Endodermal cell (in vitro differentiated cells): ENCODE measurements around the gene BLOC1S1. TPM values are rescaled to one million over a fixed set of nuclear protein-coding genes. Genes with fewer than 3 reads are reported as not detected.

Experiments used
- DNase-seq: peaks from one replicate; pipeline ENCODE4 v3.0.0-alpha.2; 2017
- H3K27ac ChIP-seq: 2 replicates; pipeline ENCODE4 v1.5.1; 2013; ENCODE audit warnings: mild to moderate bottlenecking, low read depth, low read length, moderate library complexity
- H3K27me3 ChIP-seq: 2 replicates; pipeline ENCODE4 v1.6.1; 2013; ENCODE audit warnings: mild to moderate bottlenecking, low read length, moderate library complexity; ENCODE audit not compliant: insufficient read depth, control insufficient read depth, poor library complexity, severe bottlenecking
- H3K36me3 ChIP-seq: 2 replicates; pipeline ENCODE4 v1.7.0; 2013; ENCODE audit warnings: mild to moderate bottlenecking, low read length, moderate library complexity; ENCODE audit not compliant: control insufficient read depth, insufficient read depth
- H3K4me1 ChIP-seq: one replicate; pipeline ENCODE4 v1.7.0; 2013; ENCODE audit warnings: low read length; ENCODE audit not compliant: control insufficient read depth, insufficient read depth
- H3K4me3 ChIP-seq: 2 replicates; pipeline ENCODE4 v1.5.1; 2013; ENCODE audit warnings: mild to moderate bottlenecking, low read length, moderate library complexity
- H3K9ac ChIP-seq: 2 replicates; pipeline ENCODE4 v1.6.1; 2013; ENCODE audit warnings: mild to moderate bottlenecking, low read length, moderate library complexity; ENCODE audit not compliant: poor library complexity, severe bottlenecking; ENCODE audit errors: extremely low read depth
- H3K9me3 ChIP-seq: 2 replicates; pipeline ENCODE4 v1.6.1; 2013; ENCODE audit warnings: mild to moderate bottlenecking, low read length, moderate library complexity; ENCODE audit not compliant: control insufficient read depth
- H3K27ac Mint-ChIP-seq: 2 replicates; pipeline ENCODE4 v1.8.0; 2020; ENCODE audit warnings: mixed read lengths
- H3K27me3 Mint-ChIP-seq: 2 replicates; pipeline ENCODE4 v1.8.0; 2021; ENCODE audit warnings: mild to moderate bottlenecking, mixed read lengths; ENCODE audit not compliant: insufficient read depth
- H3K36me3 Mint-ChIP-seq: 2 replicates; pipeline ENCODE4 v1.8.0; 2020; ENCODE audit warnings: low read depth, mixed read lengths
- H3K4me1 Mint-ChIP-seq: 2 replicates; pipeline ENCODE4 v1.8.0; 2020; ENCODE audit warnings: mixed read lengths
- H3K4me3 Mint-ChIP-seq: 2 replicates; pipeline ENCODE4 v1.8.0; 2020; ENCODE audit warnings: mild to moderate bottlenecking, moderate library complexity, mixed read lengths
- H3K9me3 Mint-ChIP-seq: 2 replicates; pipeline ENCODE4 v1.8.0; 2020; ENCODE audit warnings: mild to moderate bottlenecking, mixed read lengths
- CTCF ChIP-seq: fragments of 200-600 bp; sonication (generic); conservative IDR thresholded peaks from 2 replicates; pipeline ENCODE4 v1.5.0; 2021; ENCODE audit warnings: antibody characterized with exemption, mild to moderate bottlenecking
- WGBS, 2 experiments: methylation state at CpG; one replicate each; pipeline versions ENCODE4 v1.1.5 to v1.1.7; 2013; ENCODE audit warnings: missing lambda C conversion rate in 2 of 2, mixed read lengths in 1 of 2; ENCODE audit not compliant: insufficient coverage in 1 of 2, insufficient read length in 1 of 2; 5-methylcytosine and 5-hydroxymethylcytosine counted together
- total RNA-seq, 2 donors: library from RNA; stranded (reverse); fragmentation: NEBNext Ultra II Directional in 1 of 2; extraction: Animal tissue kit (Norgen Biotek cat#: 25700) in 1 of 2; gene quantifications; 2 replicates in 1 of 2; 3 replicates in 1 of 2; pipeline ENCODE4 v1.2.1, GENCODE V29; 2021

The BLOC1S1 gene
- total RNA-seq, 2 donors from 2014 or later, result 95.1 to 102 TPM

GRCh38 chr12:55713721-55714120 lies 2.1 kb upstream of the BLOC1S1 start:
- WGBS, 2 experiments, result 90 to 100% methylated on average over 1 to 2 of the region's 2 CpGs
- Histone ChIP-seq H3K4me3 (no peak overlapping the region), H3K36me3 (no peaks in the 10 kb centered on the region), H3K9ac (no peak overlapping the region), H3K4me1 (peaks cover 5% of the 10 kb centered on the region), H3K27me3 (peaks cover 46% of the 10 kb centered on the region), H3K9me3 (no peaks in the 10 kb centered on the region), H3K27ac (no peak overlapping the region)
- no peak for DNase-seq
- TF ChIP-seq CTCF, result no peak
- Mint-ChIP-seq H3K4me3 (no peak overlapping the region), H3K36me3 (no peaks in the 10 kb centered on the region), H3K27me3 (peaks cover 47% of the 10 kb centered on the region), H3K27ac (no peak overlapping the region), H3K9me3 (no peaks in the 10 kb centered on the region), H3K4me1 (peaks cover 33% of the 10 kb centered on the region)

GRCh38 chr12:55715169-55715764 lies 579 bp upstream of the BLOC1S1 start:
- Mint-ChIP-seq H3K27me3 (peaks cover 31% of the 10 kb centered on the region), H3K36me3 (peaks cover 2% of the 10 kb centered on the region), H3K4me1 (peaks cover 31% of the 10 kb centered on the region), H3K27ac (peak overlapping the region; percentile 89), H3K4me3 (peak overlapping the region; percentile 78), H3K9me3 (no peaks in the 10 kb centered on the region)
- no peak for DNase-seq
- WGBS, 2 experiments, result 81 to 83% methylated on average over 5 to 7 of the region's 7 CpGs
- Histone ChIP-seq H3K36me3 (peaks cover 3% of the 10 kb centered on the region), H3K9ac (peak overlapping the region; percentile 60), H3K4me1 (peaks cover 5% of the 10 kb centered on the region), H3K27ac (no peak overlapping the region), H3K4me3 (peak overlapping the region; percentile 88), H3K9me3 (no peaks in the 10 kb centered on the region), H3K27me3 (peaks cover 31% of the 10 kb centered on the region)
- TF ChIP-seq CTCF, result no peak

- H3K4me1 Mint-ChIP-seq, result peaks cover 31% of the 10 kb centered on the region
- no peak for TF ChIP-seq CTCF
Measured at GRCh38 chr12:55716582-55716957, 724 bp downstream of the BLOC1S1 start.

More at GRCh38 chr12:55716582-55716957, 724 bp downstream of the BLOC1S1 start:
- peaks cover 5% of the 10 kb centered on the region for H3K4me1 ChIP-seq
- no peaks in the 10 kb centered on the region for H3K9me3 ChIP-seq
- peak overlapping the region; percentile 60 for H3K9ac ChIP-seq
- H3K27ac Mint-ChIP-seq, result peak overlapping the region; percentile 89
- peak overlapping the region; percentile 81 for H3K27ac ChIP-seq
- peaks cover 3% of the 10 kb centered on the region for H3K36me3 ChIP-seq
- no peak for DNase-seq
- H3K36me3 Mint-ChIP-seq, result peaks cover 2% of the 10 kb centered on the region
- no peaks in the 10 kb centered on the region for H3K9me3 Mint-ChIP-seq
- peaks cover 22% of the 10 kb centered on the region for H3K27me3 Mint-ChIP-seq
- 0 to 3% methylated on average over 2 to 12 of the region's 13 CpGs for WGBS, 2 experiments
- peaks cover 23% of the 10 kb centered on the region for H3K27me3 ChIP-seq
- H3K4me3 Mint-ChIP-seq, result peak overlapping the region; percentile 78
- peak overlapping the region; percentile 88 for H3K4me3 ChIP-seq
